SU-DHL-6 (cell line): ENCODE measurements around the gene EPHB2.

ENCODE experiments used
- H2AFZ ChIP-seq: fragments of 200-600 bp; sonication (generic); 2 replicates; pipeline ENCODE4 v1.6.1; 2014; ENCODE audit warnings: low read depth, mild to moderate bottlenecking, moderate library complexity, mixed read lengths, antibody characterized with exemption, low read length; ENCODE audit not compliant: severe bottlenecking
- H3F3A ChIP-seq: fragments of 200-600 bp; shearing (Covaris generic); 2 replicates; pipeline ENCODE4 v1.6.0; 2016; ENCODE audit warnings: antibody characterized with exemption, mild to moderate bottlenecking; ENCODE audit not compliant: insufficient read depth
- H3K27ac ChIP-seq: fragments of 200-600 bp; sonication (generic); 2 replicates; pipeline ENCODE4 v1.5.1; 2016; ENCODE audit warnings: low read depth, mild to moderate bottlenecking, low read length, moderate library complexity, mixed read lengths
- H3K27me3 ChIP-seq: fragments of 200-600 bp; sonication (generic), shearing (Covaris generic); 2 replicates; pipeline ENCODE4 v1.6.0; 2014; ENCODE audit warnings: mild to moderate bottlenecking, low read length
- H3K36me3 ChIP-seq: fragments of 200-600 bp; sonication (generic); 2 replicates; pipeline ENCODE4 v1.6.1; 2014; ENCODE audit warnings: mild to moderate bottlenecking, low read length, mixed read lengths
- H3K4me2 ChIP-seq: fragments of 300-600, 200-600 bp; shearing (Covaris generic), sonication (generic); 2 replicates; pipeline ENCODE4 v1.6.0; 2014; ENCODE audit warnings: low read length, low read depth, mild to moderate bottlenecking; ENCODE audit not compliant: poor library complexity, severe bottlenecking
- H3K4me3 ChIP-seq: fragments of 200-600 bp; sonication (generic); 2 replicates; pipeline ENCODE4 v1.5.1; 2014; ENCODE audit warnings: antibody characterized with exemption, low read length, mild to moderate bottlenecking, mixed read lengths; ENCODE audit not compliant: insufficient read depth, poor library complexity, severe bottlenecking
- H3K79me2 ChIP-seq: fragments of 200-600 bp; sonication (generic); 2 replicates; pipeline ENCODE4 v1.6.1; 2014; ENCODE audit warnings: mild to moderate bottlenecking, low read length, moderate library complexity; ENCODE audit not compliant: insufficient read depth
- H3K9ac ChIP-seq: fragments of 200-600 bp; sonication (generic); 2 replicates; pipeline ENCODE4 v1.7.0; 2014; ENCODE audit warnings: mild to moderate bottlenecking, low read length
- H3K9me2 ChIP-seq: fragments of 200-600 bp; sonication (generic); replicated peaks from 2 replicates; pipeline ENCODE4 v1.6.1; 2014; ENCODE audit warnings: low read length; ENCODE audit not compliant: insufficient read depth
- H3K9me3 ChIP-seq: fragments of 200-600 bp; sonication (generic); 2 replicates; pipeline ENCODE4 v1.6.1; 2014; ENCODE audit warnings: low read length, mixed read lengths; ENCODE audit not compliant: insufficient read depth
- H4K20me1 ChIP-seq: fragments of 200-600 bp; sonication (generic); 2 replicates; pipeline ENCODE4 v1.6.1; 2014; ENCODE audit warnings: low read depth, mild to moderate bottlenecking, antibody characterized with exemption, low read length, moderate library complexity, mixed read lengths
- EZH2phosphoT487 ChIP-seq: fragments of 200-600 bp; sonication (generic), shearing (Covaris generic); conservative IDR thresholded peaks from 2 replicates; pipeline ENCODE4 v1.6.1; 2018; ENCODE audit warnings: mild to moderate bottlenecking, antibody characterized with exemption, low read length, moderate library complexity, mixed read lengths
- TF ChIP-seq, protein P1 (sequence below): fragments of 200-600 bp; sonication (generic); IDR thresholded peaks from one replicate; pipeline ENCODE4 v1.5.1; 2017; ENCODE audit warnings: antibody characterized with exemption, mild to moderate bottlenecking, low read length, moderate library complexity; ENCODE audit not compliant: insufficient read depth, poor library complexity, severe bottlenecking

Gene EPHB2

DNA sequence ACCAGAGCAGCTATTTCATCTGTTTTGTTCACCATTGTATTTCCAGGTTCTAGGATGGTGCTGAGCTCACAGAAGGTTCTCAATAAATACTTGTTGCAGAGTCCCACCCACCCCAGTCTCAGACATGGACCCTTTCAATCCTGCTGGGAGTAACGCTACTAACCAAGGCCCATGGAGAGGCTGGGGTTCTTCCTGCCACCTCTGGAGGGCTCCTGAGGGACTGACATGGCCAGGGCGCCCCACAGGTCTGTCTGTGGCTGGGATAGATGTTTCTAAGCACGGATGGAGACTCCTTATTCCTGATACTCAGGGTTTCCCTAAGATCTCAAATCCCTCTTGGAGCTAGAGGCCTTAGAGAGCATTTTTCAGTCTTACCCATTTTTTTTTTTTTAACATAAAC is 87.4 kb downstream of the EPHB2 start:
- Histone ChIP-seq H3K9me2 (no peaks in the 10 kb centered on the region), H3K9ac (no peak overlapping the region), H3K9me3 (no peaks in the 10 kb centered on the region), H3K4me2 (no peak overlapping the region), H3K27me3 (no peaks in the 10 kb centered on the region), H3K79me2 (no peaks in the 10 kb centered on the region), H4K20me1 (no peaks in the 10 kb centered on the region), H3F3A (no peaks in the 10 kb centered on the region), H2AFZ (no peak overlapping the region), H3K27ac (no peak overlapping the region), H3K36me3 (no peaks in the 10 kb centered on the region), H3K4me3 (no peak overlapping the region)
- no peak for TF ChIP-seq EZH2phosphoT487
- TF ChIP-seq, protein P1, sequence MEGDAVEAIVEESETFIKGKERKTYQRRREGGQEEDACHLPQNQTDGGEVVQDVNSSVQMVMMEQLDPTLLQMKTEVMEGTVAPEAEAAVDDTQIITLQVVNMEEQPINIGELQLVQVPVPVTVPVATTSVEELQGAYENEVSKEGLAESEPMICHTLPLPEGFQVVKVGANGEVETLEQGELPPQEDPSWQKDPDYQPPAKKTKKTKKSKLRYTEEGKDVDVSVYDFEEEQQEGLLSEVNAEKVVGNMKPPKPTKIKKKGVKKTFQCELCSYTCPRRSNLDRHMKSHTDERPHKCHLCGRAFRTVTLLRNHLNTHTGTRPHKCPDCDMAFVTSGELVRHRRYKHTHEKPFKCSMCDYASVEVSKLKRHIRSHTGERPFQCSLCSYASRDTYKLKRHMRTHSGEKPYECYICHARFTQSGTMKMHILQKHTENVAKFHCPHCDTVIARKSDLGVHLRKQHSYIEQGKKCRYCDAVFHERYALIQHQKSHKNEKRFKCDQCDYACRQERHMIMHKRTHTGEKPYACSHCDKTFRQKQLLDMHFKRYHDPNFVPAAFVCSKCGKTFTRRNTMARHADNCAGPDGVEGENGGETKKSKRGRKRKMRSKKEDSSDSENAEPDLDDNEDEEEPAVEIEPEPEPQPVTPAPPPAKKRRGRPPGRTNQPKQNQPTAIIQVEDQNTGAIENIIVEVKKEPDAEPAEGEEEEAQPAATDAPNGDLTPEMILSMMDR = no peak

DNA sequence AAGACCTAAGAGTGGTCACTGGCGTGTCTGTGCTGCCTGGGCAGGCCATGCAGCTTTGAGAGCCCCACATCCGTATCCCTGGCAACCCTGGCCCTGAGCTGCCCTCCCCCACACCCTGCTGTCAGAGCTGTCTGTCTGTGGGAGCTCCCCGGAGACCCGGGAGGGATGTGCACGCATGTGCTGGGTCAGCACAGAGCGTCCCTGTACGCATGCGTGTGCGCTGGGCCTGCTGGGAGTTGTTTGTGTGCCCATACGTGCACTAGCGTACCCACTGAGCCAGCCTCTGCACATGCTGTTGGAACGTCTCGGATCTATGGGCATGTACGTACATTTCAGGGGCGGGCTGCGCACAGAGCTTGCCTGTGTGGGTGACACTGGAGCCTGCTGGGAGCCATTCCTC is 89.3 kb downstream of the EPHB2 start:
- Histone ChIP-seq H3K27ac (no peak overlapping the region), H3K9ac (no peak overlapping the region), H3K9me3 (no peaks in the 10 kb centered on the region), H3K27me3 (no peaks in the 10 kb centered on the region), H3K9me2 (no peaks in the 10 kb centered on the region), H3K4me3 (no peak overlapping the region), H3K79me2 (no peaks in the 10 kb centered on the region), H3F3A (no peaks in the 10 kb centered on the region), H4K20me1 (no peaks in the 10 kb centered on the region), H3K4me2 (no peak overlapping the region), H3K36me3 (no peaks in the 10 kb centered on the region), H2AFZ (no peak overlapping the region)
- TF ChIP-seq, protein P1 = no peak
- TF ChIP-seq EZH2phosphoT487 = no peak

DNA sequence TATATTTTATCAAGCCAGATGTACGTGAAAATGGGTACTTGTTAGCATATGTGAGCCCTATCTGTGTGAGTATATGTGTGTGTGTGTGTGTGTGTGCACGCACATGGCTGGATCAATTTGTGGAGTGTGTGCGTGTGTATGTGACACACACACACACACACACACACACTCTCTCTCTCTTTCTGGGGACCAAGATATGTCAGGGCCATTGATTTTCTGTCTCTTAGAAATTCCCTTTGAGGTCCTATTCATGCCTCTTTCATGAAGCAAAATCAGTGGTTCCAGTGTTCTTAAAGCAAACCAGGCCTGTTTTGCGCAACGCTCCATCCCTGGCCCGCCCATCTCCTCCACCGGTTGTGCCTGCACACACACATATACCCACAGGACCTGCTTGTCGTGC is 90.0 kb downstream of the EPHB2 start:
- Histone ChIP-seq H3K27me3 (no peaks in the 10 kb centered on the region), H3K9ac (no peak overlapping the region), H3K4me3 (no peak overlapping the region), H3K79me2 (no peaks in the 10 kb centered on the region), H3K9me3 (no peaks in the 10 kb centered on the region), H3K27ac (no peak overlapping the region), H3F3A (no peaks in the 10 kb centered on the region), H3K4me2 (no peak overlapping the region), H4K20me1 (no peaks in the 10 kb centered on the region), H2AFZ (no peak overlapping the region), H3K36me3 (no peaks in the 10 kb centered on the region), H3K9me2 (no peaks in the 10 kb centered on the region)
- no peak for TF ChIP-seq EZH2phosphoT487
- TF ChIP-seq, protein P1 = no peak

DNA sequence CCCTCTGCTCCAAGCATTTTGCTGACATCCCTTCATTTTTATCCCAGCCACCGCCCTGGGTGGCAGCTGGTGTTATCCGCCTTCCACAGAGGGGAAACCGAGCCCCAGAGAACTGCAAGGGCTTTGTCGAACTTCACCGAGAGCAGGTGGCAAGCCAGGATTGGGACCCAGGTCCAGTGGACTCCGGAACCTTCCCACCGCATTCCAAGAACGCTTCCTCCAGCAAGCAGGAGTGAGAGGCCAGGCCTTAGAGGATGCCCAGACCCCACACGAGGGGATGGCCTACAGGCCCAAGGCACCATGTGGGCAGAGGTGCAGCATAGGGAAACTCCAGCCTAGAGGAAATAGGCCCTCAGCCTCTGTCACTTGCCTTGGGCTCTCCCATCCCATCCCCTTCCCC is 90.7 kb downstream of the EPHB2 start:
- H3K4me2 ChIP-seq = no peak overlapping the region
- H3K4me3 ChIP-seq = no peak overlapping the region
- no peaks in the 10 kb centered on the region for H3K9me2 ChIP-seq
- no peak overlapping the region for H3K27ac ChIP-seq
- H3K36me3 ChIP-seq = no peaks in the 10 kb centered on the region
- no peaks in the 10 kb centered on the region for H4K20me1 ChIP-seq
- no peaks in the 10 kb centered on the region for H3K27me3 ChIP-seq
- TF ChIP-seq, protein P1 = no peak
- H2AFZ ChIP-seq = no peak overlapping the region
- no peaks in the 10 kb centered on the region for H3K9me3 ChIP-seq
- no peaks in the 10 kb centered on the region for H3K79me2 ChIP-seq
- no peak overlapping the region for H3K9ac ChIP-seq
- no peaks in the 10 kb centered on the region for H3F3A ChIP-seq
